CD4-positive, alpha-beta T cell treated with Interleukin-12 subunit alpha and Interleukin-12 subunit beta, for 1 hour (primary cell): ENCODE results near the gene DMRT2.

Experiments
- DNase-seq: peaks from one replicate; pipeline ENCODE4 v3.0.0-alpha.2; 2020

Gene DMRT2

GRCh38 chr9:1050125-1050895 lies at the start of gene DMRT2:
Gene DMRT2, plus strand, starts transcription at chr9:1050357. Its CDS starts 1,257 bp downstream, at chr9:1051614.
- DNase-seq = peak; percentile 16

- DNase-seq = no peak
Measured at GRCh38 chr9:1001838-1002237, 48.3 kb upstream of the DMRT2 start.

DNA sequence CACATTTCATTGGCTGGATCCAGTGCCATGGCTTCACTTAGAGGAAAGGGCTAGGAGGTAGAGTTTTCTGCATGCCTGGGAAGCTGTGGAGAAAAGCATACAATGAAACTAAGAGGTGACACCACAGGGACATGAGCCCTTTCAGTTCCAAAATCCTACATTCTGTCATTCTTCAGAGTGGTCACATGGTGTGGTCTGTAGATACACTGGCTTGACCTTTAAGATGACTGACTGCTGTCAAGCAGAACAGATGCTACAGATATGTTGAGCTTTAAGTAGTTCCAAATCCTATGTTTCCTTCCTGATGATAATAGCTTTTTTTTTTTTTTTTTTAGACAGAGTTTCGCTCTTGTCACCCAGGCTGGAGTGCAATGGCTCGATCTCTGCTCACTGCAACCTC lies 47.5 kb upstream of the DMRT2 start:
- DNase-seq = no peak

GRCh38 chr9:1005043-1005667 lies 45.0 kb upstream of the DMRT2 start:
- peak; percentile 14 for DNase-seq

DNA sequence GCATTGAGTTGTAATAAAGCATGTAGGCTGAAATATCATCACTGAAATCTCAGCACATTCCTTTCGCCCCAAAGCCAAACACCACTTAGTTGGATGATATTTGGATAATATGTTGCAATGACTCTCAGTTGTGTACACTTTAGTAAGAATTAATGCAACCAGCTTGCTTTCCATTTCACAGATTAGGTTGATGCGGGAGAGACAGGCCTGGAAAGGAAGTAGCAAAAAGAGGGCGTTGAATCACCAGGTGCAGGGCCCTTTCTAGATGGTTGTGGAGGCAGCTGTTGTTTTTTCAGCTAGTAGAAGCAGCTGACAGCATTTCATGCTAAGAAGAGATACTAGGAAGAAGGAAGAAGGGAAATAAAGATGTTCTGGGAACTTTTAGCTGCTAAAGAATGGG lies 42.8 kb upstream of the DMRT2 start:
- DNase-seq = no peak

GRCh38 chr9:1008216-1008615 lies 41.9 kb upstream of the DMRT2 start:
- no peak for DNase-seq

GRCh38 chr9:1009101-1009707 lies 41.0 kb upstream of the DMRT2 start:
- DNase-seq = peak; percentile 71

DNA sequence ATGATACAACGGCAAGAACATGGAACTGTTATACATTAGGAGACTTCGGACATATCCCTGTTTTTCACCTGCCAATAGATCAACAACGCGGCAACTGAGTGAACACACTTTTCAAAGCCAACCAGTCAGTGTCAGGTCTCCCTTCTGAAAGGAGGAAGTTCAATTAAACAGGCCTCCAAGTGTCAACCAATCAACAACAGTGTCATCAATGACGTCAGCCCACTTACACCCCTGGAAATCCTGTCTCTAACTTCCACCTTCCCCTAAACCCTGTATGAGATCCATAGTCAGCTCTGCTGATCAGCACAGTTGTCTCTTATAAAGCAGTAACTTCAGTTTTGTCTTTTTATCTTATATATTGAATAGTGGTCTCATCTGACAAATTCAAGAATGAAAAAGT lies 37.1 kb upstream of the DMRT2 start:
- no peak for DNase-seq

- DNase-seq = no peak
Measured at GRCh38 chr9:1014225-1014624, 35.9 kb upstream of the DMRT2 start.

GRCh38 chr9:1014640-1015039 lies 35.5 kb upstream of the DMRT2 start:
- DNase-seq = no peak

- peak; percentile 20 for DNase-seq
Measured at GRCh38 chr9:1018121-1018520, 32.0 kb upstream of the DMRT2 start.

DNA sequence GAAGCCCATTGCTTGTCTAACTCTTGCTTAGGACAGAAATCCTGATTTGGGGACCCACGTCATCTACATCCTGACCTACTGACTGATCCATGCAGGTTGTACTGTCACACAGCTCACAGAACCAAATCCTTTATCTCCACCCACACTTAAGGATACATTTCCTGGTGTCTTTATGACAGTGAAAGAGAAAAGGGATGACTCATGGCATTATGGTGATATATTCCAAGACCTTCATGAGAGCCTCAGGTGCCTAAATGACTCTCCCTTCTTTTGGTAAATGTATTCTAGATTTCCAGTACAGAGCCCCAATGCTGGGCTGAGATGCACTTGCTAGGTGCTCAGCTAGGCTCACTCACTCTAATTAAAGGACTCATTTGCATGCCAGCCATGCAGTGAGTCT lies 26.0 kb upstream of the DMRT2 start:
- DNase-seq = no peak

GRCh38 chr9:1025131-1025530 lies 25.0 kb upstream of the DMRT2 start:
- DNase-seq = no peak

- no peak for DNase-seq
Measured at GRCh38 chr9:1026219-1026618, 23.9 kb upstream of the DMRT2 start.

GRCh38 chr9:1028501-1029190 lies 21.5 kb upstream of the DMRT2 start:
- DNase-seq = no peak

DNA sequence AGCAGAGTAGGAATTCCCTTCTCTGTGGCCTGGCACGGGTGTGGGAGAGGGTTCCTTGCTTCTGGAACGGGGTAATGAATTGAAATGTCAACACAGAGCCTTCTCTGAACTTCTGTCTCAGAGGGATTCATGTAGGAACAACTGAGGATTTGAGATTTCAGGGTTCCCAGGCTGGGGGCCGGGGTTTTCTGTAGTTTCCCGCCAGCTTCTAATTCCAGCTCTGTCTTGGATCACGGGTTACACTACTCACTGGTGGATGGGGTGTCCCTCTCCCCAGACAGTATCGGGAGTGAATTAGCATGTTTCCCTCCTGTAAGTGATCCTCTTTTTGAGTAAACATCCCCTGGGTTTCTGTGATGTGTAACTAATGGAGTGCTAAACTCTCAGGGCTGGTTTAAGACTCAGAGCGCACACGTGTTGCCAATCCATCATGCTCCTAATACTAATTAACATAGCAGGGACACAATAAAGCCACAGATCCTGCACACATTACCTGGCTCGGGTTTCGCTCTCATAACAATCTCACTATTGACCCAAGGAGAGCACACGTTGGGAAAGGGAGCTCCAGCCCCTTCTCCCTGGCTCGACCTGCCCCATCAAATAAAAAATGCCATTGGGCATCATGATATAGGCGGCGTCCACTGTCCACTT lies 18.1 kb upstream of the DMRT2 start:
- DNase-seq = no peak

DNA sequence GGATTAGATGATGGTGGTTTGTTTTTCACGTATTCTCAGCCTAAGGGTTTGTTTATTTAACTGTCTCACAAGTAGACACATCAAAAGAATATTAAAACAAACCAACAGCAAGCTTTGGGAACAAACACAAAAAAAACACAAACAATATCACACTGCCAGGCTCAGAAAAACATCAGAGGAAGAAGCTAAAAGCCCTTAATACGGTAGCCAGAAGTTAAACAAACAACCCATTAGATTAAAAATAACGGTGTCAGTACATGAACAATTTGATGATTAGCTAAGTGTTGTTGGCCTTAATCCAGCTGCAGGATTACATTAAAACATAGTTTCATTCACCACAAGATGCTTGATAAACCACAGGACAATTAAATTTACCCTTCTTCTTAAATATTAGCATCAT lies 15.9 kb upstream of the DMRT2 start:
- DNase-seq = no peak

DNA sequence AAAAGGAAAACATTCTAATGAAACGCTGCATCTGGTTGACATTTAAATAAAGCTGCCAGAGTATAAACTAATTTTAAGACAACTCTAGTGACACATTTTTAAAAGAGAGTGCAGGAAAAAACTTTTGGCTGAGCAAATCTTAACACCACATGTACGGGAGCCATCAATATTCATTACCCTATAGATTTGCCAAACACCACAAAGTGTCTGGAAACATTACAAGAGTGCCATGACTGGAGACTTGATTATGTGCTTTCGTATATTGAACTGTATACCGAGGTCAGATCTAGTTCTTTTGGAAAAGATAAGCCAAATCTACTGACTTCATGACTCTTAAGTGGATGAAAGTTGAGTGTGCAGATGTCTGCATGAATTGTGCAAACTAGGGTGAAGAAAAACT lies 10.6 kb upstream of the DMRT2 start:
- no peak for DNase-seq

GRCh38 chr9:1042466-1042865 lies 7.7 kb upstream of the DMRT2 start:
- no peak for DNase-seq

GRCh38 chr9:1044643-1045042 lies 5.5 kb upstream of the DMRT2 start:
- no peak for DNase-seq

DNA sequence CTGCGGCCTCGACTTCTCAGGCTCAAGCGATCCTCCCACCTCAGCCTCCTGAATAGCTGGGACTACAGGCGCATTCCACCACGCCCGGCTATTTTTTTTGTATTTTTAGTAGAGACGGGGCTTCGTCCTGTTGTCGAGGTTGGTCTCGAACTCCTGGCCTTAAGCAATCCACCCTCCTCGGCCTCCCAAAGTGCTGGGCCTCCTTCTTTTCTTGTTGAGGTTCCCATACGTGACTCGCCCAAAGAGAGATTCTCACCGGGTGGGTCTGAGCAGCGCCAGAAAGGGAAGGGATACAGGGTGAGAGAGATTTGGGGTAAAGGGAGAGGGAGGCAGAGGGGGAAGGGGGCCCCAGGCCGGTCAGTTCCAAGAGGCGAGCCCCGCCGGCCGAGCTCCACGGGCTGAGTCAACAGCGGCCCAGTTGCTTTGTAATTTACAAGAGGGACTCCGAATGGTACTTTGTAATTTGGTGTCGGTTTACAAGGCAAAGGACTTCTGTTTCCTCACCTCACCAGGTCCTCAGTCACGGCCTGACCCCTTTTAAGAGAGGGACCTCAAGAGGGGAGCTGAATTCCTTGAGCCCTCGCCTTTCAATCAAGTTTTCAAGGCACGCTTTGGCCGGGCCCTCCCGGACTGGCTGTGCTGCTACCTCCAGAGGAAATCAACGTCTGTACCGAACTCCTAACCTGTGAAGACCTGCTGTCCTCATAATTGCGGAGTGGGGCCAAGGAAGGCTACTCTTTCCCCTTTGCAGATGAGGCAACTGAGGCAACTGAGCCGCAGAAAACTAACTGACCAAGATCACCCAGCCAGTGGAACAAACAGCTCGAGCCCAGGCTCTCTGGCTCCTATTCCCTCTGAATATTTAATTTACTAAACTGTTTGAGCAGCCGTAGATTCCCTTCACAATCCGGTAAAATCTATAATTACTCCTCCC lies 3.3 kb upstream of the DMRT2 start:
- no peak for DNase-seq
